ENCODE measurements around the gene CAMK4.

Gene CAMK4

DNA sequence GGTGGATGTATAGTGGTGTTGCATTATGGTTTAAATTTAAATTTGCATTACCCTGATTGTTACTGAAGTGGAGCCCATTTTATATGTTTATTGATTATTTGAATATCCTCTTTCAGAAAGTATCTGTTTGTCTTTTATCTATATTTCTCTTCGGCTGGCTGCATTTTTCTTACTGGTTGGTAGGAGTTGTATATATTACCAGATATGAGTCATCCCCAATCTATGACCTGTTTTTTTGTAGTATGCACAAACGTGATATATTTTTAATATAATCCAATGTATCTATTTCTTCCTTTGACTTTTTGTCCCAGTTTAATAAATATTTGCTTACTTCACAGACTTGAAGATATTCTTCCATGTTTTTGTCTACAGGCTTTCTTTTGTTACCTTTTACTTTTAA, 29.3 kb upstream of the CAMK4 start:
- Histone ChIP-seq H3K27me3 (ENCODE audit: insufficient read depth, poor library complexity, severe bottlenecking) (no peaks in the 10 kb centered on the region), H3K4me3 (replicated peaks; ENCODE audit: insufficient read depth, low read length) (no peak overlapping the region), H3K27ac (replicated peaks) (no peak overlapping the region)
- TF ChIP-seq SPI1 (IDR thresholded peaks at IDR 0.05; ENCODE audit: borderline replicate concordance, low read depth) (no peak), GABPA (IDR thresholded peaks at IDR 0.05; ENCODE audit: low read depth) (no peak), REST (IDR thresholded peaks at IDR 0.05; ENCODE audit: insufficient replicate concordance, low read depth) (no peak), POLR2AphosphoS5 (IDR thresholded peaks at IDR 0.05; ENCODE audit: low read depth) (no peak)
- TF ChIP-seq, protein P1, sequence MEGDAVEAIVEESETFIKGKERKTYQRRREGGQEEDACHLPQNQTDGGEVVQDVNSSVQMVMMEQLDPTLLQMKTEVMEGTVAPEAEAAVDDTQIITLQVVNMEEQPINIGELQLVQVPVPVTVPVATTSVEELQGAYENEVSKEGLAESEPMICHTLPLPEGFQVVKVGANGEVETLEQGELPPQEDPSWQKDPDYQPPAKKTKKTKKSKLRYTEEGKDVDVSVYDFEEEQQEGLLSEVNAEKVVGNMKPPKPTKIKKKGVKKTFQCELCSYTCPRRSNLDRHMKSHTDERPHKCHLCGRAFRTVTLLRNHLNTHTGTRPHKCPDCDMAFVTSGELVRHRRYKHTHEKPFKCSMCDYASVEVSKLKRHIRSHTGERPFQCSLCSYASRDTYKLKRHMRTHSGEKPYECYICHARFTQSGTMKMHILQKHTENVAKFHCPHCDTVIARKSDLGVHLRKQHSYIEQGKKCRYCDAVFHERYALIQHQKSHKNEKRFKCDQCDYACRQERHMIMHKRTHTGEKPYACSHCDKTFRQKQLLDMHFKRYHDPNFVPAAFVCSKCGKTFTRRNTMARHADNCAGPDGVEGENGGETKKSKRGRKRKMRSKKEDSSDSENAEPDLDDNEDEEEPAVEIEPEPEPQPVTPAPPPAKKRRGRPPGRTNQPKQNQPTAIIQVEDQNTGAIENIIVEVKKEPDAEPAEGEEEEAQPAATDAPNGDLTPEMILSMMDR (IDR thresholded peaks at IDR 0.05; ENCODE audit: insufficient read depth, low read length): no peak
- DNase-seq (ENCODE audit: low read depth in 1 of 2, low spot score in 1 of 2): no peak

GRCh38 chr5:111197523-111197922, 26.7 kb upstream of the CAMK4 start:
- Histone ChIP-seq H3K27me3 (ENCODE audit: insufficient read depth, poor library complexity, severe bottlenecking) (no peaks in the 10 kb centered on the region), H3K27ac (replicated peaks) (no peak overlapping the region), H3K4me3 (replicated peaks; ENCODE audit: insufficient read depth, low read length) (no peak overlapping the region)
- DNase-seq (ENCODE audit: low read depth in 1 of 2, low spot score in 1 of 2): no peak
- TF ChIP-seq POLR2AphosphoS5 (IDR thresholded peaks at IDR 0.05; ENCODE audit: low read depth): no peak
- no peak for TF ChIP-seq SPI1 (IDR thresholded peaks at IDR 0.05; ENCODE audit: borderline replicate concordance, low read depth)
- TF ChIP-seq REST (IDR thresholded peaks at IDR 0.05; ENCODE audit: insufficient replicate concordance, low read depth): no peak
- TF ChIP-seq GABPA (IDR thresholded peaks at IDR 0.05; ENCODE audit: low read depth): no peak
- TF ChIP-seq, protein P1 (IDR thresholded peaks at IDR 0.05; ENCODE audit: insufficient read depth, low read length): no peak

GRCh38 chr5:111198281-111198966, 25.8 kb upstream of the CAMK4 start:
- H3K27me3 ChIP-seq (ENCODE audit: insufficient read depth, poor library complexity, severe bottlenecking): no peaks in the 10 kb centered on the region
- no peak overlapping the region for H3K4me3 ChIP-seq (replicated peaks; ENCODE audit: insufficient read depth, low read length)
- TF ChIP-seq REST (IDR thresholded peaks at IDR 0.05; ENCODE audit: insufficient replicate concordance, low read depth): no peak
- no peak overlapping the region for H3K27ac ChIP-seq (replicated peaks)
- no peak for DNase-seq (ENCODE audit: low read depth in 1 of 2, low spot score in 1 of 2)

Data from HL-60 (cell line).